H9 (cell line): Measurements from ENCODE around the gene RIMBP2. TPM values are rescaled to one million over a fixed set of nuclear protein-coding genes. Genes with fewer than 3 reads are reported as not detected.

Source experiments
- DNase-seq: peaks from one replicate; pipeline ENCODE4 v3.0.0-alpha.2; 2017
- H2AFZ ChIP-seq: one replicate; pipeline ENCODE4 v1.6.1; 2013; ENCODE audit warnings: mild to moderate bottlenecking, low read length, control low read depth, moderate library complexity
- H2AK5ac ChIP-seq: 2 replicates; pipeline ENCODE4 v1.6.1; 2013; ENCODE audit warnings: low read length, control low read depth, mixed read lengths; ENCODE audit not compliant: insufficient read length
- H2BK120ac ChIP-seq: one replicate; pipeline ENCODE4 v1.6.1; 2013; ENCODE audit warnings: low read depth, mild to moderate bottlenecking, low read length, control low read depth, inconsistent platforms; ENCODE audit not compliant: poor library complexity, severe bottlenecking
- H2BK12ac ChIP-seq: 2 replicates; pipeline ENCODE4 v1.6.1; 2013; ENCODE audit warnings: low read length, control low read depth, mixed read lengths, low read depth; ENCODE audit not compliant: insufficient read length
- H2BK15ac ChIP-seq: 2 replicates; pipeline ENCODE4 v1.6.1; 2013; ENCODE audit warnings: low read depth, low read length, control low read depth
- H2BK20ac ChIP-seq: one replicate; pipeline ENCODE4 v1.6.1; 2013; ENCODE audit warnings: low read depth, mild to moderate bottlenecking, low read length, control low read depth, inconsistent platforms; ENCODE audit not compliant: poor library complexity, severe bottlenecking
- H2BK5ac ChIP-seq: 2 replicates; pipeline ENCODE4 v1.6.1; 2013; ENCODE audit warnings: low read length, control low read depth, mixed read lengths; ENCODE audit not compliant: insufficient read length
- H3K14ac ChIP-seq: 2 replicates; pipeline ENCODE4 v1.6.1; 2013; ENCODE audit warnings: low read length, control low read depth; ENCODE audit not compliant: insufficient read depth
- H3K18ac ChIP-seq: 2 replicates; pipeline ENCODE4 v1.6.1; 2013; ENCODE audit warnings: low read depth, mild to moderate bottlenecking, mixed read lengths, low read length, control low read depth; ENCODE audit not compliant: insufficient read length
- H3K23ac ChIP-seq: 2 replicates; pipeline ENCODE4 v1.6.1; 2013; ENCODE audit warnings: low read length, control low read depth, mixed read lengths, low read depth; ENCODE audit not compliant: insufficient read length
- H3K23me2 ChIP-seq: 2 replicates; pipeline ENCODE4 v1.6.1; 2013; ENCODE audit warnings: low read depth, mild to moderate bottlenecking, mixed read lengths, low read length, control low read depth; ENCODE audit not compliant: insufficient read length, poor library complexity, severe bottlenecking
- H3K27ac ChIP-seq: 2 replicates; pipeline ENCODE4 v1.5.1; 2013; ENCODE audit warnings: low read length, control low read depth, mixed read lengths, low read depth; ENCODE audit not compliant: insufficient read length
- H3K27me3 ChIP-seq: 2 replicates; pipeline ENCODE4 v1.6.1; 2013; ENCODE audit warnings: low read length, control low read depth, inconsistent platforms; ENCODE audit not compliant: insufficient read depth
- H3K4ac ChIP-seq: 2 replicates; pipeline ENCODE4 v1.6.1; 2013; ENCODE audit warnings: low read depth, mild to moderate bottlenecking, control low read depth, inconsistent platforms, low read length, moderate library complexity
- H3K4me1 ChIP-seq: 2 replicates; pipeline ENCODE4 v1.6.1; 2013; ENCODE audit warnings: low read length, control low read depth, inconsistent platforms; ENCODE audit not compliant: insufficient read depth
- H3K4me2 ChIP-seq: 2 replicates; pipeline ENCODE4 v1.6.1; 2013; ENCODE audit warnings: low read length, control low read depth, mixed read lengths; ENCODE audit not compliant: insufficient read length, insufficient read depth
- H3K56ac ChIP-seq: 2 replicates; pipeline ENCODE4 v1.6.1; 2013; ENCODE audit warnings: low read depth, mild to moderate bottlenecking, mixed read lengths, low read length, control low read depth; ENCODE audit not compliant: insufficient read length
- H3K79me1 ChIP-seq: 2 replicates; pipeline ENCODE4 v1.6.1; 2013; ENCODE audit warnings: low read depth, mild to moderate bottlenecking, moderate library complexity, low read length, control low read depth, inconsistent platforms; ENCODE audit not compliant: insufficient read depth, poor library complexity, severe bottlenecking
- H3K79me2 ChIP-seq: 2 replicates; pipeline ENCODE4 v1.6.1; 2013; ENCODE audit warnings: low read length, control low read depth, inconsistent platforms; ENCODE audit not compliant: insufficient read depth
- H3K9ac ChIP-seq: 2 replicates; pipeline ENCODE4 v1.6.1; 2013; ENCODE audit warnings: low read length, control low read depth, mixed read lengths; ENCODE audit not compliant: insufficient read length; ENCODE audit errors: extremely low read depth
- H3K9me3 ChIP-seq: one replicate; pipeline ENCODE4 v1.6.1; 2013; ENCODE audit warnings: low read depth, low read length, inconsistent platforms; ENCODE audit not compliant: control insufficient read depth
- H3T11ph ChIP-seq: one replicate; pipeline ENCODE4 v1.6.1; 2013; ENCODE audit warnings: mild to moderate bottlenecking, low read length, control low read depth, inconsistent platforms
- H4K20me1 ChIP-seq: one replicate; pipeline ENCODE4 v1.6.1; 2013; ENCODE audit not compliant: control insufficient read depth, insufficient read length, insufficient read depth
- H4K5ac ChIP-seq: 2 replicates; pipeline ENCODE4 v1.6.1; 2013; ENCODE audit warnings: low read depth, mild to moderate bottlenecking, mixed read lengths, low read length, control low read depth; ENCODE audit not compliant: insufficient read length
- H4K8ac ChIP-seq: replicated peaks from 2 replicates; pipeline ENCODE4 v1.6.1; 2013; ENCODE audit warnings: low read length, control low read depth, mixed read lengths, low read depth; ENCODE audit not compliant: insufficient read length
- H4K91ac ChIP-seq: 2 replicates; pipeline ENCODE4 v1.6.1; 2013; ENCODE audit warnings: low read depth, mild to moderate bottlenecking, moderate library complexity, mixed read lengths, low read length, control low read depth; ENCODE audit not compliant: insufficient read length
- H3K27ac Mint-ChIP-seq, 3 experiments: 2 replicates in 2 of 3; 3 replicates in 1 of 3; pipeline ENCODE4 v1.8.0; 2020 to 2021; ENCODE audit warnings: mixed read lengths in 3 of 3, mild to moderate bottlenecking in 1 of 3, moderate library complexity in 1 of 3
- H3K27me3 Mint-ChIP-seq: 2 replicates; pipeline ENCODE4 v1.8.0; 2021; ENCODE audit warnings: low read depth, mild to moderate bottlenecking, moderate library complexity, mixed read lengths
- H3K36me3 Mint-ChIP-seq, 3 experiments: 2 replicates in 2 of 3; 3 replicates in 1 of 3; pipeline ENCODE4 v1.8.0; 2020 to 2021; ENCODE audit warnings: low read depth in 3 of 3, mixed read lengths in 3 of 3; ENCODE audit not compliant: insufficient read depth in 1 of 3
- H3K4me1 Mint-ChIP-seq, 2 experiments: 2 replicates each; pipeline ENCODE4 v1.8.0; 2020; ENCODE audit warnings: mixed read lengths in 2 of 2
- H3K4me3 Mint-ChIP-seq, 2 experiments: 2 replicates in 1 of 2; 3 replicates in 1 of 2; pipeline ENCODE4 v1.8.0; 2020 to 2021; ENCODE audit warnings: mild to moderate bottlenecking in 2 of 2, mixed read lengths in 2 of 2, moderate library complexity in 1 of 2
- H3K9me3 Mint-ChIP-seq, 2 experiments: 2 replicates in 1 of 2; 3 replicates in 1 of 2; pipeline ENCODE4 v1.8.0; 2020; ENCODE audit warnings: mild to moderate bottlenecking in 2 of 2, mixed read lengths in 2 of 2, moderate library complexity in 1 of 2
- WGBS: extraction: QIAGEN DNeasy Blood & Tissue Kit; methylation state at CpG from one replicate; pipeline ENCODE4 v1.1.7; 2013; ENCODE audit warnings: missing lambda C conversion rate, low lambda C conversion rate, mixed read lengths; ENCODE audit not compliant: insufficient read length; ENCODE audit errors: extremely low coverage; 5-methylcytosine and 5-hydroxymethylcytosine counted together
- total RNA-seq: library from RNA; stranded (reverse); gene quantifications from 2 replicates; pipeline ENCODE4 v1.2.1, GENCODE V29; 2021
- TF ChIP-seq, protein P1 (sequence below): fragments of 200-600 bp; sonication (generic); conservative IDR thresholded peaks from 3 replicates; pipeline ENCODE4 v1.8.0; 2021; ENCODE audit warnings: antibody characterized with exemption, mild to moderate bottlenecking

Gene RIMBP2
- total RNA-seq, 1 experiment from 2014 or later, result 0.70 TPM

GRCh38 chr12:130509454-130509853 lies 206.6 kb downstream of the RIMBP2 start:
- no peaks in the 10 kb centered on the region for H3K9me3 ChIP-seq
- H3K4me1 ChIP-seq, result peaks cover 3% of the 10 kb centered on the region; the same call in 1 of the 2 replicates
- H3K79me2 ChIP-seq, result no peaks in the 10 kb centered on the region
- no peak overlapping the region for H3K27ac ChIP-seq
- Mint-ChIP-seq H3K36me3 (no peaks in the 10 kb centered on the region), H3K4me3 (no peak overlapping the region), H3K27ac (no peak overlapping the region), H3K4me1 (peaks cover 18% of the 10 kb centered on the region in 2 experiments), H3K27me3 (peaks cover 15% of the 10 kb centered on the region), H3K9me3 (peaks cover 0 to 3% of the 10 kb centered on the region in 2 experiments; a peak in 1 of 5 replicates)
- H3K23ac ChIP-seq, result no peak overlapping the region
- H3K4me2 ChIP-seq, result no peak overlapping the region
- no peak overlapping the region for H2AK5ac ChIP-seq
- no peak overlapping the region for H2BK20ac ChIP-seq
- H2BK120ac ChIP-seq, result no peak overlapping the region
- H4K20me1 ChIP-seq, result no peaks in the 10 kb centered on the region
- H4K8ac ChIP-seq, result no peak overlapping the region
- H2AFZ ChIP-seq, result no peak overlapping the region
- no peak overlapping the region for H2BK5ac ChIP-seq
- H3K9ac ChIP-seq, result no peak overlapping the region
- H3K4ac ChIP-seq, result no peak overlapping the region
- H2BK15ac ChIP-seq, result no peak overlapping the region
- no peak overlapping the region for H2BK12ac ChIP-seq
- WGBS, result no CpG with 5 or more reads among the region's 5 CpGs
- no peak for DNase-seq
- no peaks in the 10 kb centered on the region for H3K27me3 ChIP-seq
- H3K56ac ChIP-seq, result no peak overlapping the region
- H3T11ph ChIP-seq, result no peak overlapping the region
- H3K23me2 ChIP-seq, result no peaks in the 10 kb centered on the region
- no peak overlapping the region for H4K5ac ChIP-seq
- TF ChIP-seq, protein P1, sequence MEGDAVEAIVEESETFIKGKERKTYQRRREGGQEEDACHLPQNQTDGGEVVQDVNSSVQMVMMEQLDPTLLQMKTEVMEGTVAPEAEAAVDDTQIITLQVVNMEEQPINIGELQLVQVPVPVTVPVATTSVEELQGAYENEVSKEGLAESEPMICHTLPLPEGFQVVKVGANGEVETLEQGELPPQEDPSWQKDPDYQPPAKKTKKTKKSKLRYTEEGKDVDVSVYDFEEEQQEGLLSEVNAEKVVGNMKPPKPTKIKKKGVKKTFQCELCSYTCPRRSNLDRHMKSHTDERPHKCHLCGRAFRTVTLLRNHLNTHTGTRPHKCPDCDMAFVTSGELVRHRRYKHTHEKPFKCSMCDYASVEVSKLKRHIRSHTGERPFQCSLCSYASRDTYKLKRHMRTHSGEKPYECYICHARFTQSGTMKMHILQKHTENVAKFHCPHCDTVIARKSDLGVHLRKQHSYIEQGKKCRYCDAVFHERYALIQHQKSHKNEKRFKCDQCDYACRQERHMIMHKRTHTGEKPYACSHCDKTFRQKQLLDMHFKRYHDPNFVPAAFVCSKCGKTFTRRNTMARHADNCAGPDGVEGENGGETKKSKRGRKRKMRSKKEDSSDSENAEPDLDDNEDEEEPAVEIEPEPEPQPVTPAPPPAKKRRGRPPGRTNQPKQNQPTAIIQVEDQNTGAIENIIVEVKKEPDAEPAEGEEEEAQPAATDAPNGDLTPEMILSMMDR, result no peak
- H3K18ac ChIP-seq, result no peak overlapping the region
- no peaks in the 10 kb centered on the region for H3K79me1 ChIP-seq
- H4K91ac ChIP-seq, result no peak overlapping the region
- no peak overlapping the region; the same call in 1 of the 2 replicates for H3K14ac ChIP-seq
